Hepatic stellate cell (primary cell): ENCODE measurements around the gene EYS.
A peak's percentile ranks its signal among the peaks of the same experiment; 100 is the strongest.

Experiments
- DNase-seq: peaks from one replicate; pipeline ENCODE4 v3.0.0; 2011; ENCODE audit warnings: low spot score

EYS gene

DNA sequence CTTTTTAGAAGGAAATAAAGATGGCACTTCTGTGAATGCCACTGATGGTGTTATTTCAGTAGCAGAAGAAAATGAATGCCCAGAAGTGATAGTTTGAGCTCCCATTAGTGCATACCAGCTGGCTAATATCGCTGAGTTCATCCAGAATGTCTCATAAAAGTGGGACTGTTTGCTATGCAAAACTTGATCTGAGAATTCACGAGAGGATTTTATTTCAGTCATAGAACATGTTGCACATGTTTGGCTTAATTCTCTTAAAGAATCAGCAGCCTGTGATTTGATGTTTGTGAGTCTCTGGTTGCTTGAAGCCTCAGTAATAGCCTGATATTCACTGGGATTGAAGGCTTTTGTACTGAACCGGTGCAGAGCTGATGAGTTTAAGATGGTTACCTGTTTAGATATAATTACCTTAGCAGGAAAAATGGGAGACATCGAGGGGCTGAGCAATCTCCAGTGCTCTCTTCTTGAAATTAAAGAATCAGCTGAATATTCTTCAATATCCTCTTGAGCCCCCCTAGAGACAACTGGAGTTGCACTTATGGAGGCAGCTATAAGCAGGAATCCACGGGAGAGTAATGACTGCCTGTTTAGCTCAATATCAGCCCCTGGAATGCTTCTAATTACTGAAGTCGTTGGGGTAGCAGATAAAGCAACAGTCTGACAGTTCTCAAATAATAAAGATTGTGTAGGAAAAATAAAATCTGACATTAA is 1115.9 kb downstream of the EYS start:
- DNase-seq, result no peak

GRCh38 chr6:64589961-64590360 is 1117.1 kb downstream of the EYS start:
- DNase-seq, result no peak

GRCh38 chr6:64580346-64580745 is 1126.7 kb downstream of the EYS start:
- no peak for DNase-seq

DNA sequence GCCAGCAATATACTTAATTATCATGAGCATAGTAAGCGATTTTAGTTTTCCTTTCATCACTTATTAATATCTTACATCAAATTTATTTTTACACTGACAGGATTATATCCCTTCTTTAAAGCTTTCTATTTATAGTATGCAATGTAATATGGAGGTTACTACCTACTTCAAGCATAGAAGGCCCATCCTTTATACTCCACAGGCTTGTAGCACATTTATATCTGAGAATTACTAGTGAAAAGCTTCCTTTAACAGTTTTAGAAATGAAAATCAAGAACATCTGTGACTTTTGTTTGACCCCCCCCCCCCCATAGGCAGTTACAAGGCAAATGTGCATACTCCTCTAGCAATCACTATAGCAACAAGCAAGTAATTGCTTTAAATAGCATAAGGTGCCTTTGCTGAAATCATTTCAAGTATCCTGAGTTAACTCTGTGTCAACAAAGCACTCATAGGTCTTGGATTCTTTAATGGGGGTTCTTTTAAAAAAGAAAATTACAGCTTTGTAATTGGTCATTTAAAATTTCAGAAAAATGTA is 1153.7 kb downstream of the EYS start:
- DNase-seq, result no peak

DNA sequence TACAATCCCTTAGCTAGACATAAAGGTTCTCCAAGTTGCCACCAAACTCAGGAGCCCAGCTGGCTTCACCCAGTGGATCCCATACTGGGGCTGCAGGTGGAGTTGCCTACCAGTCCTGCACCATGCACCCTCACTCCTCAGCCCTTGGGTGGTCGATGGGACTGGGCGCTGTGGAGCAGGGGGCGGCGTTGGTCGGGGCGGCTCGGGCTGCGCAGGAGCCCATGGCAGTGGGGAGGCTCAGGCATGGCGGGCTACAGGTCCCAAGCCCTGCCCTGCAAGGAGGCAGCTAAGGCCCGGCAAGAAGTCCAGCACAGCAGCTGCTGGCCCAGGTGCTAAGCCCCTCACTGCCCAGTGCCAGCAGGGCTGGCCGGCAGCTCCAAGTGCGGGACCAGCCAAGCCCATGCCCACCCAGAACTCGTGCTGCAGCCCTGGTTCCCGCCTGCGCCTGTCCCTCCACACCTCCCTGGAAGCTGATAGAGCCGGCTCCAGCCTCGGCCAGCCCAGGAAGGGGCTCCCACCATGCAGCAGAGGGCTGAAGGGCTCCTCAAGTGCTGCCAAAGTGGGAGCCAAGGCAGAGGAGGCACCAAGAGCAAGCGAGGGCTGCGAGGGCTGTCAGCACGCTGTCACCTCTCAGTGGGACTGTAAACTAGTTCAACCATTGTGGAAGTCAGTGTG is 1159.3 kb downstream of the EYS start:
- DNase-seq, result no peak

DNA sequence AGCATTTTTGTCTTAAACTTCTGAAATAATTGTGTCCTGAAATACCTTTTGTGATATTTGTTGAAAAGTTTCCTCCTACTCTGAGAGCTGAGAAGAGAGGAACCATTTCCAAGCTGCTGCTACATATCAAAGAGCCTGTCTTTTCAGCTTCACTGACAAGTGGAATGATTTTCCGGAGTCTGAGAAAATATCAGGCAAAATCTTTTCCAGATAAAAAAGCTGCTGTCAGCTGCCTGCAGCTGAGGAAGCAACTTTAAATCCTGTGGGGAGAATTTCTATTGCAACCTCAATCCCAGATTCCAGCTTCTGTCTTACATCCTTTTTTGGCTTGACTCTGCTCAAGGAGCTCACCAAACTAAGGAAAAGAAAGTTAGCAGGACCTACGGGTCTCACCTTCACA is 1167.1 kb downstream of the EYS start:
- DNase-seq, result no peak

DNA sequence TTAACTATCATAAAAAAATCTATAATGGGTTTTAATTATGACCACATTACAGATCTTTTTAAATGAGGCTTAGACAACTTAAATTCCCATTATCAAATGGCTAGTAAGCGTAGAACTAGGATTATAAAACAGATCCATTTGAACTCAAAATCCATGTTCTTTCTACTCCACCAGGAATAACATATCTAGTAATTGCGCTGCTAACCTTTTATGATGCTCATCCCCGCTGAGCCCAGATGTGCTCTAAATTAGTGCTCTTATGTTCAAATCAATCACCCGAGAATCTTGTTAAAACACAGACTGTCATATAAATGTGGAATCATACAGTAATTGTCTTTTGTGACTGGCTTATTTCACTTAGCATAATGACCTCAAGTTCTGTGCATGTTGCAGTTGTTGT is 1168.3 kb downstream of the EYS start:
- DNase-seq, result no peak

DNA sequence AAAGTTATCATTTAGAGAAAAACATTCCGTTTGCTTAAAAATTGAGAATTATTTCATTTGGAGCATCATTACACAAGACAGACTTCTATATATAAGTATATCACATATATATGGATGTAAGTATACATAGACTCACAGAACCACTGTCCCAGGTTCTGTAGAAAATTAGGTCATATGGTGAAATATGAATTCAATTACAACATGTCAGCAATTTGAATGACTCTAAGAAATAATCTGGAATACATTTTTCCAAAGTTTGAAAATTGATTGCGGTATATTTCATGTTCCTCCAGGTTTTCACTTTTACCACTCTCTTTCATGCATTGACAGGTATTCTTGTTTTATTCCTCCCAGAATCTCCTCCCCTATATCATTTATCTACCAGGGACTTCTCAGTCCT is 1179.1 kb downstream of the EYS start:
- DNase-seq, result no peak

DNA sequence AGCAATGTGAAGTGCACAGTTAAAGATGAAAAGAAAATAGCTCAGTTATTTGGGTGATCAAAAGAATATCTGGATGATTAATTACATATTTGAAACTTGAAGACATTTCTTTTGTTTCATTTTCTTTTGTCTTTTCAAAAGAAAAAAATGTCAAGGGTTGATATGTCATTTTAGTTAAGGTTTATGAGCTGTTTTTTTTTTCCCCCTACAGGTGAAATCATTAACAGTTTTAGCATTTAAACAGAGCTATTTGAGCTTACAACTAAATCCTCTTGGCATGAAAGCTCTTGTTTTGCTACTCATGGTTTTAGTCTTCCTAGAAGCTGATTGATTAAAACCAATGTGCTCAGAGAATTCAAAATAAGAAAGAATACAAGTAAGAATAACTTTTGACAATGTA is 1184.2 kb downstream of the EYS start:
- DNase-seq, result no peak

- peak; percentile 11 for DNase-seq
Measured at GRCh38 chr6:64520050-64520449, 1187.0 kb downstream of the EYS start.

GRCh38 chr6:64516393-64516792 is 1190.6 kb downstream of the EYS start:
- no peak for DNase-seq

DNA sequence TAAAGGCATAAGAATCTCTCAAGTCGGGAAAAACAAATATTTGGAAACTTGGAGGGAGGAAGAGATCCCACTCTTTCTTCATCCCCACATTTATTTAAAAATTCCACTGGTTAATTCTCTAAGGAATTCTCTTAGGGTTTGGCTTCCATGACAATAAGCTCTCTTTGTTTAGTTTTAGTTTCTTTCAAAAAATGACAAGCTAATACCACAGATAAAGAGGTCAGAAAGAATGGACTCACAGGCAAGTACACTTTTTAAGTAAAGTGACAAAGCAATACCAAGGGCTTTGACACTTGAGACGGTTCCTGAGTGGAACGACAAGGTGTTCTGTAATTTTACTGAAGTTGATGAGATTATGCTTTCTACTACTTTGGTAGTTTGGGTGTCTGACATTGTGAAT is 1199.4 kb downstream of the EYS start:
- DNase-seq, result no peak

- no peak for DNase-seq
Measured at GRCh38 chr6:64505312-64505711, 1201.7 kb downstream of the EYS start.

GRCh38 chr6:64504503-64504902 is 1202.5 kb downstream of the EYS start:
- DNase-seq, result no peak

- DNase-seq, result no peak
Measured at GRCh38 chr6:64502801-64503200, 1204.2 kb downstream of the EYS start.

- no peak for DNase-seq
Measured at GRCh38 chr6:64497634-64498033, 1209.4 kb downstream of the EYS start.

DNA sequence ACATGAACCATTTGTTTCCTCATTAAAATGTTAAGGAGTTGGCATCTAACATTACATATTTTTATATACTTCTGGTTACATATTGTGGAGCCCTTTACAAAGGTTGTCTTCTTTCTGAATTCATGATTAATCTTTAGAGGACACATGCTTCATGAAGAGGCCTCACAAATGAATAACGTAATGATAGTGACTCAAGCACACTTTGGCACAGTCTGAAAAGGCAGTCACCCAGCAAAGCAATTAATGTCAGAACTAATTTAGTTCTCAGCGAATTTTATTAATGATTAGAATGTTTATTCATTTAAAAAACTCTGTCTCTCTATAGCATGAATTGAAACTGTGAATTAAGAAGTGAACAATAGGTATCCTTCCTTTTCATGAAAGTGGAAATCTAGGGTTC is 1217.3 kb downstream of the EYS start:
- no peak for DNase-seq

- DNase-seq, result no peak
Measured at GRCh38 chr6:64486578-64487351, 1220.3 kb downstream of the EYS start.

DNA sequence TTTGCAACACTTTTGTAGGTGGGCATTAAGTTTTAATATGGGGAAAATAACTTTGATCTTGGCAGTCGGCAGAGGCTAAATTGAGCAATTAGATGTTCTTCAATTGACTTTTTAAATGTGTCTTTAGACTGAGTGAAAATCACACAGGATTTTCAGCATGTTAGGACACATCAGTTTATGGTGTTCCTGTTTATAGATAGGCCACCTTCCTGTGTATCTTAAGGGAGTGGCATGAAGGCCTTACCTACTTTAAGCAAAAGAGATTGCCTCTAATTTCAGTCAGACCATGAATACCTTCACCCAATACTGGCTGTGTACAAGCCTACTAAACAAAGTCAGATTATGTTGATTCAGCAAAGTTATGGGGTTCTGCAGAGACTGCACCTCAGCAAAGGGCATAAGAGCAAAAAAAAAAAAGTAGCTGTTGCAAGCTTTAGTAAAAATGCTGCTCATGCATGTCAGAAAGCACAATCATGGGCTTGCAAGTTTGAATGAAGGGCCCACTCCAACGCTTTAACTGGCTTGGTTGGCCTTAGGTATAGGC is 1223.0 kb downstream of the EYS start:
- no peak for DNase-seq

- DNase-seq, result no peak
Measured at GRCh38 chr6:64482631-64483030, 1224.4 kb downstream of the EYS start.

DNA sequence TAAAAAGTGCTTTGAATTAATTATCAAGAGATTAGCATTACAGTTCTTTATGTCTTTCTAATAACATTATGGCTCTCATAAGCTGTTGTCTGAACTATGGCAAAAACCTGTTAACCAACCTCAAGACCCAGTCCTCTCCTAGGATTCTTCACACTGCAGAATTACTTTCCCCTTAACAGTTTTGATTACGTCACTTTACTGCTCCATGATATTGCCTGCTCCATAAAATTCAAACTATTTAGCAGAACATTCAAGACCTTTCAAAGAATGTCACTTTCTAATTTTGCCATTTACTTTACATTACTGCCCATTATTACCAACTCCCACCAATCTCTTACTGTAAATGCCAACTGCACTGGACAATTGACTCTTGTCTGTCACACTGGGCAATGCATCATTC is 1227.9 kb downstream of the EYS start:
- DNase-seq, result no peak

DNA sequence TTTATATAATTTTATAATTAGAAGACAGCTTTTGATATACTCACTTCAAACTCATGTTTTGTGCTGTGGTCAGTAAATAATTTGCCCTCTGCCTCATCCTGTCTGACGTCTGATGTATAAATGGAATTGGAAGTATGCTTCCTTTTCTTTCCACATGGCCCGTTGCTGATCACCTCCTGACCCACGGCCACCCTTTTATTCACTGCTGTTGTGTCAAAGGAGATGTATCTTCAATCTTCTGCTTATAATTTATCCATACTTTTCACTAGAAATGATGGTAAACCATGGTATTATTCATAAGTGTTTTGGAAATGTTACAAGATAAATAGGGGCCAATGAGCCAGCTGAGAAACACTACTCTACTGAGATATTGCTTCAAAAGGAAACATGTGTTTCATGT is 1229.6 kb downstream of the EYS start:
- no peak for DNase-seq

GRCh38 chr6:64476935-64477334 is 1230.1 kb downstream of the EYS start:
- no peak for DNase-seq
